HG03521 (cell line): ENCODE data around the gene LRRK1.

Source experiments
- ATAC-seq: cut with Tn5 transposase; IDR thresholded peaks from one replicate; pipeline ENCODE4 v1.9.1; 2021; ENCODE audit warnings: mild to moderate bottlenecking, moderate library complexity; ENCODE audit not compliant: unreplicated experiment

LRRK1 gene

GRCh38 chr15:101052681-101053121 lies 133.5 kb downstream of the LRRK1 start:
- ATAC-seq: no peak

- ATAC-seq: no peak
These were observed 134.1 kb downstream of the LRRK1 start for GRCh38 chr15:101053261-101053660.

GRCh38 chr15:101054116-101054515 lies 135.0 kb downstream of the LRRK1 start:
- no peak for ATAC-seq

- no peak for ATAC-seq
These were observed 135.8 kb downstream of the LRRK1 start for GRCh38 chr15:101054991-101055390.

GRCh38 chr15:101055411-101055810 lies 136.3 kb downstream of the LRRK1 start:
- no peak for ATAC-seq

- no peak for ATAC-seq
These were observed 137.5 kb downstream of the LRRK1 start for GRCh38 chr15:101056366-101057334.

- ATAC-seq: no peak
These were observed 138.8 kb downstream of the LRRK1 start for GRCh38 chr15:101057841-101058407.

- no peak for ATAC-seq
These were observed 139.6 kb downstream of the LRRK1 start for GRCh38 chr15:101058735-101059134.

- no peak for ATAC-seq
These were observed 140.5 kb downstream of the LRRK1 start for GRCh38 chr15:101059381-101060341.

- no peak for ATAC-seq
These were observed 141.7 kb downstream of the LRRK1 start for GRCh38 chr15:101060576-101061551.

GRCh38 chr15:101062063-101062462 lies 142.9 kb downstream of the LRRK1 start:
- no peak for ATAC-seq

- ATAC-seq: no peak
These were observed 143.5 kb downstream of the LRRK1 start for GRCh38 chr15:101062471-101063171.

- no peak for ATAC-seq
These were observed 144.1 kb downstream of the LRRK1 start for GRCh38 chr15:101063212-101063611.

- ATAC-seq: no peak
These were observed 145.0 kb downstream of the LRRK1 start for GRCh38 chr15:101063891-101064794.

- no peak for ATAC-seq
These were observed 145.8 kb downstream of the LRRK1 start for GRCh38 chr15:101064795-101065569.

GRCh38 chr15:101065570-101066221 lies 146.5 kb downstream of the LRRK1 start:
- ATAC-seq: no peak
